HFF-Myc (cell line): ENCODE results near the gene PCSK9.

Experiments used
- DNase-seq: peaks from one replicate; pipeline ENCODE4 v3.0.0-alpha.2; 2011; ENCODE audit warnings: low read depth; ENCODE audit errors: extremely low read depth
- H3K4me3 ChIP-seq: replicated peaks from 2 replicates; pipeline ENCODE4 v1.5.1; 2011; ENCODE audit warnings: low read depth, mild to moderate bottlenecking, control low read depth, low read length
- CTCF ChIP-seq: IDR thresholded peaks from 2 replicates; pipeline ENCODE4 v1.5.1; 2012; ENCODE audit warnings: mild to moderate bottlenecking, low read depth, low read length, control low read depth; ENCODE audit errors: missing control alignments

PCSK9 gene

GRCh38 chr1:55074455-55074854 lies 35.1 kb downstream of the PCSK9 start:
- no peak for TF ChIP-seq CTCF
- no peak overlapping the region for H3K4me3 ChIP-seq
- DNase-seq, result no peak

- TF ChIP-seq CTCF, result no peak
- DNase-seq, result no peak
- H3K4me3 ChIP-seq, result no peak overlapping the region
Measured at GRCh38 chr1:55076356-55076755, 37.0 kb downstream of the PCSK9 start.

GRCh38 chr1:55078470-55078869 lies 39.1 kb downstream of the PCSK9 start:
- no peak overlapping the region for H3K4me3 ChIP-seq
- no peak for TF ChIP-seq CTCF
- DNase-seq, result no peak

GRCh38 chr1:55079651-55080050 lies 40.3 kb downstream of the PCSK9 start:
- DNase-seq, result no peak
- TF ChIP-seq CTCF, result no peak
- H3K4me3 ChIP-seq, result no peak overlapping the region

- TF ChIP-seq CTCF, result no peak
- no peak for DNase-seq
- H3K4me3 ChIP-seq, result no peak overlapping the region
Measured at GRCh38 chr1:55081188-55081904, 42.0 kb downstream of the PCSK9 start.

GRCh38 chr1:55081905-55082296 lies 42.6 kb downstream of the PCSK9 start:
- TF ChIP-seq CTCF, result no peak
- no peak for DNase-seq
- H3K4me3 ChIP-seq, result no peak overlapping the region

GRCh38 chr1:55084257-55084656 lies 44.9 kb downstream of the PCSK9 start:
- H3K4me3 ChIP-seq, result no peak overlapping the region
- DNase-seq, result no peak
- TF ChIP-seq CTCF, result no peak
